ENCODE data around the gene SOD2. TPM values are rescaled to one million over a fixed set of nuclear protein-coding genes. Genes with fewer than 3 reads are reported as not detected.

The SOD2 gene
- polyA plus RNA-seq, 3 donors = 100 to 131 (median 122) TPM

GRCh38 chr6:159646116-159646515, 46.9 kb downstream of the SOD2 start:
- no peak for DNase-seq

GRCh38 chr6:159645640-159646039, 47.4 kb downstream of the SOD2 start:
- no peak for DNase-seq

Other genes starting within 250 kb of the SOD2 start
- 100 to 1,000 TPM; 118 to 128 (median 121) TPM for gene WTAP, start 34.3 kb upstream of the SOD2 start, polyA plus RNA-seq (ENCODE audit: insufficient read length in 3 of 3)
- gene ACAT2, start 68.8 kb upstream of the SOD2 start, polyA plus RNA-seq (ENCODE audit: insufficient read length in 3 of 3) = 10 to 100 TPM; 53.1 to 55.7 (median 54.9) TPM
- gene TCP1, start 96.4 kb upstream of the SOD2 start, polyA plus RNA-seq (ENCODE audit: insufficient read length in 3 of 3) = 100 to 1,000 TPM; 254 to 266 (median 258) TPM
- 10 to 100 TPM; 59.9 to 71.8 (median 68.4) TPM for gene MRPL18, start 97.2 kb upstream of the SOD2 start, polyA plus RNA-seq (ENCODE audit: insufficient read length in 3 of 3)
- gene PNLDC1, start 107.0 kb upstream of the SOD2 start, polyA plus RNA-seq (ENCODE audit: insufficient read length in 3 of 3) = under 1 TPM; 0.13 to 0.19 (median 0.18) TPM
- gene MAS1, start 197.7 kb upstream of the SOD2 start, polyA plus RNA-seq (ENCODE audit: insufficient read length in 3 of 3) = under 1 TPM; 0.01 to 0.04 (median 0.03) TPM